ENCODE measurements around the gene GRWD1.
A peak's percentile ranks its signal among the peaks of the same experiment; 100 is the strongest.

The GRWD1 gene

DNA sequence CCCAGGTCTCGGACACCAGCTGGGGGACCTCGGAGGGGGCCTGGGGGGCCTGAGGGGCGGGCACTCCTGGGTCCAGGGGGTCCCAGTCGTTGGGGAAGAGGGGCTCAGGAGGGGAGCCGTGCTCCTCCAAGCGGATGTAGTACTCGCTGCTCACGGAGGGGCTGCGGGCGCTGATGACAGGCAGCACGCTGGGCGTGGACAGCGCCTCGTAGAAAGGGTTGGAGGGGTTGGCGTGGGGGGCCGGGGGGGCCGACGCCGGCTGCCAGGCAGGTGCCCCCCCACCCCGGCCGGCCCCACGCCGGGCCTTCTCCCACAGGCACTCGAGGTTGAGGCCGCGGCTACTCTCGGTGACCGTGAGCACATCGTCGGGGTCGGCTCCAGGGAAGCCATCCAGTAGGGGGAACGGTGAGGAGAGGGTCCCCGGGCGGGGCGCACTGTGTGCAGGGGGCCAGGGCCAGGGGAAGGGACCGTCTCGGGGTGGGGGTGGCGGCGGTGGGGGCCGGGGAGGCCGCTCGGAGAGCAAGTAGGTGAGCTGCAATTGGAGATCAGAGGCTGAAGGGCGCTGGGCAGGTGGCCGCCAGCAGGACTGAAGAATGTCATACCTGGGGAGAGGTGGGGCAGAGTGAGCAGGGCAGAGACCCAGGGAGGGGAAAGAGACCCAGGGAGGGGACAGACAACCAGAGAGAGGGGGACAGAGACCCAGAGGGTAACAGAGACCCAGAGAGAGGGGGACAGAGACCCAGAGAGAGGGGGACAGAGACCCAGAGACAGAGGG, 53.7 kb downstream of the GRWD1 start:
- DNase-seq: no peak

DNA sequence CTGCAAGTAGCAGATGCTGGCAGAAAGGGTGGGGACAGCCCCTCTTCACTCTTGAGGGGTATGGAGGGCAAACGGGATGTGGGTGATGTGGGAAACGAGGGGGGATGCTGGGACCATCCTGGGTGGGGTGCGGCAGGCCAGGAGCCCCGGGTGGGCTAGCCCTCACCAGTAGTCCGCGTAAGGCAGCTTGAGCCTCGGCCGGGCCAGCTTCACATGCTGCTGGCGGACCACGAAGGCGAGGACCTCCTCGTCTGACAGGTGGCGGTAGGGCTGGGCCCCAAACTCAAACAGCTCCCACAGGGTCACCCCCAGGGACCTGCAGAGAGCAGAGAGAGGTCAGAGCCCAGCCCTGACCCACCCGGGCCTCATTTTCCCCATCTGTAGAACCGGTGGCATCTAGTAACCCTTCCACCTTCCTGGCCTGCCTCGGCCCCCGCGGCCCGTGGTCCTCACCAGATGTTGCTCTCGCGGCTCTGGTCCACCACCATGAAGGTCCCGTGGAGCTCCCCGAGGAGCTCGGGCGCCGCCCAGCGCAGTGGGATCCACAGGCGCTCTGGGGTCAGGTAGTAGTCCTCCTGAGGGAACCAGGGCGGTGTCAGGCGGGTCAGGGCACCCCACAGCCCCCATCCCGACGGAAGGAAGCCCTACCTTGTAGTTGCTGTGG, 55.2 kb downstream of the GRWD1 start:
- DNase-seq: no peak

DNA sequence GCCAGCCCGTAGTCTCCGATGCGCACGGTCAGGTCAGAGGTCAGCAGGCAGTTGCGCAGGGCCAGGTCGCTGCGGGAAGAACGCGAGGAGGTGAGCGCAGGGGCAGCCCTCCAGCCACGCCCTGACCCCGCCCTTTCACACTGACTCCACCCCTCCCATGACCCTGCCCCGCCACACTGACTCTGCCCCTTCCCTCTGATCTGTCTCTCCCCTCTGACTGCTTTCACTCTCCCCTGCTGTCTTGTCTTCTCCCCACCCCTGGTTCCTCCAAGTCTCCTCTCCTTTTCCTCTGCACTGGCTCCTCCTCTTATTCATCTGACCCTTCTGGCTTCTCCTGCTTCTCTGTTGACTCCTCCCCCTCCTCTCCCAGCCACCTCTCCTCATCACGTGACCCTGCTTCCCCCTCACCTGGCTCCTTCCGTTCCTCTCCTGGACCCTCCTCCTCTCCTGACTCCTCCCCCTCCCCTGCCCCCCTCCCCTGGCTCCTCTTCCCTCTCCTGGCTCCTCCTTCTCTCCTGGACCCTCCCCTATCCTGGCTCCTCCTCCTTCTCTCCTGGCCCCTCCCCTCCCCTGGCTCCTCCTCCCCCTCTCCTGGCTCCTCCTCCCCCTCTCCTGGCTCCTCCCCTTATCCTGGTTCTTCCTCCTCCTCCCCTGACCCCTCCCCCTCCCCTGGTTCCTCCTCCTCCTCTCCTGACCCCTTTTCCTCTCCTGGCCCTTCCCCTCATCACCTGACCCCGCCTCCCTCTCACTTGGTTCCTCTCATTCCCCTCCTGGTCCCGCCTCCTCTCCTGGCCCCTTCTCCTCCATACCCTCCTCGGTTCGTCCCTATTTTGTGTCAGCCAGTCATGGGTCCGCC, 55.9 kb downstream of the GRWD1 start:
- peak; percentile 85 to 90 for DNase-seq

- no peak for DNase-seq
Observed at GRCh38 chr19:48502350-48503018, 56.7 kb downstream of the GRWD1 start.

DNA sequence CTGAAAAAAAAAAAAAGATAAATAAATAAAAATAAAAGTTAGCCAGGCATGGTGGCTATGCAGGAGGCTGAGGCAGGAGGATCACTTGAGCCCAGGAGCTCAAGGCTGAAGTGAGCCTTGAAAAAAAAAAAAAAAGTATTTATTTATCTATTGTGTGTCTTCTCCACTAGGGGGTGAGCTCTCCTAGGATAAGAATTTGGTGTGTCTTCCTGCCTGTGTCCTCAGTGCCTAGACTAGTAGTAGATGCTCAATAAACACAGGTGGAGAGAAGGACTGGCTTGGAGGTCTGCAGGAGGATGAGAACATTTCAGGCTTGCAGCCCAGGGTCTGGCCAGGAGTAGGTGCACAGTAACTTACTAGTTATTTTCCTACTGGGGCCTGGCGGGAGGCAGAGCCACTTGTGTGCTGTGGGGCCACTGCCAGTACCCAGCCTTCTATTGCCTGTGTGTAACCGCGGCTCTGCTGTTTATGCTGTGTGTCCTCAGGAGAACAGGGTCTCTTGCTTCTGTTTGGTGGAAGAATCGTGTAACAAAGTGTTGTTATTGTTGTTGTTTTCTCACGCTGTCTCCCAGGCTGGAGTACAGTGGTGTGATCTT, 60.5 kb downstream of the GRWD1 start:
- peak in 1 of 2 experiments; percentile 39 for DNase-seq

Data from NCI-H1930 (cell line).